ENCODE measurements around the gene SERPINB10.

The SERPINB10 gene

DNA sequence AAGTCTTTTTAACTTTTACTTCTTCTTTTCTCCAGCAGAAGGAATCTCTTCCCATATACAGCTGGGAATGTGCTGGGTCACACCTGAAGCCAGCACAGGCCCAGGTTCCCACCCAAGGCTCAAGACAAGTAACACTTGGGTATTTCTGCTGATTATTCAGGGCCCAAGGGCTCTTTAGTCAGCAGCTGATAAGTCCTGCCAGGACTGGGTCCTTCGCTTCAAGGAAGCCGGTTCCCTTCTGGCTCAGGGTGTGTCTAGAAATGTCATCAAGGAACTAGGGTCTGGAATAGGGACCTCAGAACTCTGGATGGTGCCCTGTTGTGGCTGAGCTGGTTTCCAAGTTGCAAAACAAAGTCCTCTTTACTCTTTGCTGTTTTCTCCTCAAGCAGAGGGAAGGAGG, 47.2 kb upstream of the SERPINB10 start:
- no peaks in the 10 kb centered on the region for H3K9me3 ChIP-seq (ENCODE audit: control insufficient read depth, insufficient read depth, low read length)
- H3K27ac ChIP-seq (ENCODE audit: low read depth, low read length): no peak overlapping the region
- TF ChIP-seq EZH2phosphoT487 (IDR thresholded peaks at IDR 0.05; ENCODE audit: borderline replicate concordance, low read length): no peak
- TF ChIP-seq, protein P1, sequence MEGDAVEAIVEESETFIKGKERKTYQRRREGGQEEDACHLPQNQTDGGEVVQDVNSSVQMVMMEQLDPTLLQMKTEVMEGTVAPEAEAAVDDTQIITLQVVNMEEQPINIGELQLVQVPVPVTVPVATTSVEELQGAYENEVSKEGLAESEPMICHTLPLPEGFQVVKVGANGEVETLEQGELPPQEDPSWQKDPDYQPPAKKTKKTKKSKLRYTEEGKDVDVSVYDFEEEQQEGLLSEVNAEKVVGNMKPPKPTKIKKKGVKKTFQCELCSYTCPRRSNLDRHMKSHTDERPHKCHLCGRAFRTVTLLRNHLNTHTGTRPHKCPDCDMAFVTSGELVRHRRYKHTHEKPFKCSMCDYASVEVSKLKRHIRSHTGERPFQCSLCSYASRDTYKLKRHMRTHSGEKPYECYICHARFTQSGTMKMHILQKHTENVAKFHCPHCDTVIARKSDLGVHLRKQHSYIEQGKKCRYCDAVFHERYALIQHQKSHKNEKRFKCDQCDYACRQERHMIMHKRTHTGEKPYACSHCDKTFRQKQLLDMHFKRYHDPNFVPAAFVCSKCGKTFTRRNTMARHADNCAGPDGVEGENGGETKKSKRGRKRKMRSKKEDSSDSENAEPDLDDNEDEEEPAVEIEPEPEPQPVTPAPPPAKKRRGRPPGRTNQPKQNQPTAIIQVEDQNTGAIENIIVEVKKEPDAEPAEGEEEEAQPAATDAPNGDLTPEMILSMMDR (IDR thresholded peaks at IDR 0.05; ENCODE audit: low read depth, low read length, poor library complexity, severe bottlenecking): no peak
- H3K9me2 ChIP-seq (replicated peaks; ENCODE audit: control insufficient read depth, low read length): no peaks in the 10 kb centered on the region
- no peaks in the 10 kb centered on the region for H3K4me1 ChIP-seq (ENCODE audit: control insufficient read depth, low read length)
- H3K36me3 ChIP-seq (ENCODE audit: control insufficient read depth, low read length): no peaks in the 10 kb centered on the region
- H3K27me3 ChIP-seq (ENCODE audit: control insufficient read depth, low read length): no peaks in the 10 kb centered on the region
- no peaks in the 10 kb centered on the region for H4K20me1 ChIP-seq (ENCODE audit: control insufficient read depth, insufficient read depth, low read depth, low read length)
- H3K79me2 ChIP-seq (ENCODE audit: control insufficient read depth, low read length): no peaks in the 10 kb centered on the region
- no peaks in the 10 kb centered on the region for H3F3A ChIP-seq (ENCODE audit: control insufficient read depth, insufficient read depth)
- no peak overlapping the region for H3K4me2 ChIP-seq (ENCODE audit: low read length)
- H3K4me3 ChIP-seq (ENCODE audit: low read length): no peak overlapping the region

DNA sequence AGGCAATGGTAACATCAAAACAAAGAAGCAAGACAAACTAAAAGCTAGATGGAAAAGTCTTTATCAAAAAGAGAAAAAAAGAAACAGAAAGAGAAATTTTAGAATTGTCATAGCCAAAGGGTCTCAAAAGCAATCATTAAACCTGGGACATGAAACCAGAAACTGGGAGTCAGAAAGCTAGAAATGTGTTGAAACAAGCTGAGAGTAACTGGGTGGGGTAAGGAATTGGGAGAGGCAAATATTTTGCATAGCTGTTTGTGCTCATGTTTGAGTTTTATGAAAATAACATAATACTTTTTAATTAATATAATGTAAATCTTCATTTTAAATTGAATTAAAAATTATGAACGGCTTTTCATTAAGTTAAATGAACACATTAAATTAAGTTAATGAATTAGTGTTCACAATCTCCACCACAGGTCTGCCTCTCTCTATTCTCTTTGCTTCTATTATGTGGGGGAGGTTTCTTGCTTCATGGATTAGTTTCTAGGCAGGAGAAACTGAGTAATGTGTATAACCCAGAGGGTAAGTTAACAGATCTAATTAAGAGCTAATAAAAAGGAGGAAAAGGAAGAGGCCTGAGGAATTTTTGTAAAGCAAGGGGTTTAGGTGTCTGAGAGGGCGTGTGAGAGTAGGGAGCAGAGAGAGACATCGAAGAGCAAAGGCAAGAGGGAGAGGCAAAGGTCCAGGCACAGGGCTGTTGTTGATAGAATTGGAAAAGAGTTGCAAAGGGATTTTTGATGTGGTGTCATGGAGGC, 40.2 kb upstream of the SERPINB10 start:
- Histone ChIP-seq H3K36me3 (ENCODE audit: control insufficient read depth, low read length) (no peaks in the 10 kb centered on the region), H3K27ac (ENCODE audit: low read depth, low read length) (no peak overlapping the region)

DNA sequence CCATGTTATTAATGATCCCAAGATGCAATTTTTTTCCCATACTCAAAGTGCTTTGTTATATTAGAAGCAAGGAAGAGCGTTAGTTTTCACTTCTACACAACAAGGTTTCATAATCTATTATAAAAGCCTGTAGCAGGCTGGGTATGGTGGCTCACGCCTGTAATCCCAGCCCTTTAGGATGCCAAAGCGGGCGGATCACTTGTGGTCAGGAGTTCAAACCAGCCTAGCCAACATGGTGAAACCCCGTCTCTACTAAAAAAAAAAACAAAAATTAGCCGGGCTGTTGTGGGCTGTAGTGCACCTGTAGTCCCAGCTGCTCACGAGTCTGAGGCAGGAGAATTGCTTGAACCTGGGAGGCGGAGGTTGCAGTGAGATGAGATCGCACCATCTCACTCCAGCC, 39.2 kb upstream of the SERPINB10 start:
- no peaks in the 10 kb centered on the region for H3K9me2 ChIP-seq (replicated peaks; ENCODE audit: control insufficient read depth, low read length)
- no peaks in the 10 kb centered on the region for H4K20me1 ChIP-seq (ENCODE audit: control insufficient read depth, insufficient read depth, low read depth, low read length)
- H3K4me3 ChIP-seq (ENCODE audit: low read length): no peak overlapping the region
- no peaks in the 10 kb centered on the region for H3K27me3 ChIP-seq (ENCODE audit: control insufficient read depth, low read length)
- H3K9me3 ChIP-seq (ENCODE audit: control insufficient read depth, insufficient read depth, low read length): no peaks in the 10 kb centered on the region
- H3K27ac ChIP-seq (ENCODE audit: low read depth, low read length): no peak overlapping the region
- H3K79me2 ChIP-seq (ENCODE audit: control insufficient read depth, low read length): no peaks in the 10 kb centered on the region
- no peaks in the 10 kb centered on the region for H3F3A ChIP-seq (ENCODE audit: control insufficient read depth, insufficient read depth)
- H3K4me2 ChIP-seq (ENCODE audit: low read length): no peak overlapping the region
- H3K36me3 ChIP-seq (ENCODE audit: control insufficient read depth, low read length): no peaks in the 10 kb centered on the region
- no peak for TF ChIP-seq EZH2phosphoT487 (IDR thresholded peaks at IDR 0.05; ENCODE audit: borderline replicate concordance, low read length)
- TF ChIP-seq, protein P1 (IDR thresholded peaks at IDR 0.05; ENCODE audit: low read depth, low read length, poor library complexity, severe bottlenecking): no peak
- no peaks in the 10 kb centered on the region for H3K4me1 ChIP-seq (ENCODE audit: control insufficient read depth, low read length)

More for the DNA sequence above, 40.2 kb upstream of the SERPINB10 start:
- no peaks in the 10 kb centered on the region for H3K79me2 ChIP-seq (ENCODE audit: control insufficient read depth, low read length)
- no peak overlapping the region for H3K4me3 ChIP-seq (ENCODE audit: low read length)
- no peaks in the 10 kb centered on the region for H3K9me3 ChIP-seq (ENCODE audit: control insufficient read depth, insufficient read depth, low read length)
- H3K4me1 ChIP-seq (ENCODE audit: control insufficient read depth, low read length): no peaks in the 10 kb centered on the region
- no peaks in the 10 kb centered on the region for H3K9me2 ChIP-seq (replicated peaks; ENCODE audit: control insufficient read depth, low read length)
- no peaks in the 10 kb centered on the region for H4K20me1 ChIP-seq (ENCODE audit: control insufficient read depth, insufficient read depth, low read depth, low read length)
- H3F3A ChIP-seq (ENCODE audit: control insufficient read depth, insufficient read depth): no peaks in the 10 kb centered on the region
- no peak overlapping the region for H3K4me2 ChIP-seq (ENCODE audit: low read length)
- no peaks in the 10 kb centered on the region for H3K27me3 ChIP-seq (ENCODE audit: control insufficient read depth, low read length)
- TF ChIP-seq EZH2phosphoT487 (IDR thresholded peaks at IDR 0.05; ENCODE audit: borderline replicate concordance, low read length): no peak
- TF ChIP-seq, protein P1 (IDR thresholded peaks at IDR 0.05; ENCODE audit: low read depth, low read length, poor library complexity, severe bottlenecking): no peak
